Measurements from ENCODE around the gene CSTF3.
"Not testable (repeated sequence)": the region's sequence is repeated elsewhere in the genome, so short reads cannot be mapped to it uniquely, and the experiment has no call there.

The CSTF3 gene

DNA sequence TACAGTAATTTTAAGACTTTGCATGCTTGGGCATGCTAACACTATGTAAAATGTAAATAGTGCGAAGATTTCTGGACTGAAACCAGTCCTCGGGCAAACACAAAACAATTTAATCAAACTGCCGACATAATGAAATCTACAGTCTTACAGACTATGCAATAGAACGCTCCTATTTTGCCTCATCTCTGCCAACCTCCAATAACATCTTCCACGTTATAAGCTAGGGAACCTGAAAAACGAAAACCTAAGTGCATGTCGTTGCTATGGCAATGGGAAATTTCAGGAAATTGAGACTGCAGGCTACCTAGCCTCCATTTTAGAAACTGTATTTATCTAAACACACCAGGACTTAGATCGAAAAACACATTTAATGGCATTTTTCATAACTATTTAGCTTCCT is 1.1 kb downstream of the CSTF3 start:
- DNase-seq = no peak

DNA sequence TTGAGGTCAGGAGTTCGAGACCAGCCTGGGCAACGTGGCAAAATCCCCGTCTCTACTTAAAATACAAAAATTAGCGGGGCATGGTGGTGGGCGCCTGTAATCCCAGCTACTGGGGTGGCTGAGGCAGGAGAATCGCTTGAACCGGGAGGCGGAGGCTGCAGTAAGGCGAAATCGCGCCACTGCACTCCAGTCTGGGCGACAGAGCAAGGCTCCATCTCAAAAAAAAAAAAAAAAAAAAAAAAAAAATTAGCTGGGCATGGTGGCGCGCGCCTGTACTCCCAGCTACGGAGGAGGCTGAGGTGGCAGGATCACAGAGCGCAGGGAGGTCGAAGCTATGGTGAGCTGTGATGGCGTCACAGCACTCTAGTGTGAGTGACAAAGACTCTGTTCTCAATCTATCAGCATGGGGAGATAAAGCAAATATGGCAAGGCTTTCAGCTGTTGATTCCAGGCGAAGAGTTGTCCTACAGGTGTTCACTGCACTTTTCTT is 1.9 kb downstream of the CSTF3 start:
- DNase-seq = not testable (repeated sequence)

DNA sequence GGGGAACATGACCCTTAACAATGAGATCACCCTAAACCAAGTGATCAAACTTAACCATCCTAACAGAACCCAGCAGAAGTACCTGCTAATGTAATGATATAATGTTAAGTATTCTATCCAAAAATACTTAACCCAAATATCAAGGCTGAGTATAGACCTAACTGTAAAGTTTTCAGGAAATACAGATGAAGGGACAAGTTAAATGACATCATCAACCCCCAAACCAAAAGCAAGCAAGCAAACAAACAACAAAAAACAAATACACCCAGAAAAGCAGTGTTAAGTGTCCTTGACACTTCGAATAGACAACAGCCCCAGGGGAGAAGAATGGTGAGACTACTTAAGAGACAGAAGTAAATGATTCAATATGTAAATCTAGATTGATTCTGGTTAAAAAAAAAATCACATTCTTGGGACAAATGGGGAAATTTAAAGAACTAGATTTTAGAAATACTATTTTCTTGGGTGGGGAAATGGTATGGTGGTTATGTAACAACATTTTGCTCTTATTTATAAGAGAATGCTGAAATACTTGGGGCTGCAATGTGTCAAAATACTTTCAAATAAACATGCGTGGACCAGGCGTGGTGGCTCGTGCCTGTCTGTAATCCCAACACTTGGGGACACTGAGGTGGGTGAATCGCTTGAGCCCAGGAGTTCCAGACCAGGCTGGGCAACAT is 2.5 kb downstream of the CSTF3 start:
- no peak for DNase-seq

DNA sequence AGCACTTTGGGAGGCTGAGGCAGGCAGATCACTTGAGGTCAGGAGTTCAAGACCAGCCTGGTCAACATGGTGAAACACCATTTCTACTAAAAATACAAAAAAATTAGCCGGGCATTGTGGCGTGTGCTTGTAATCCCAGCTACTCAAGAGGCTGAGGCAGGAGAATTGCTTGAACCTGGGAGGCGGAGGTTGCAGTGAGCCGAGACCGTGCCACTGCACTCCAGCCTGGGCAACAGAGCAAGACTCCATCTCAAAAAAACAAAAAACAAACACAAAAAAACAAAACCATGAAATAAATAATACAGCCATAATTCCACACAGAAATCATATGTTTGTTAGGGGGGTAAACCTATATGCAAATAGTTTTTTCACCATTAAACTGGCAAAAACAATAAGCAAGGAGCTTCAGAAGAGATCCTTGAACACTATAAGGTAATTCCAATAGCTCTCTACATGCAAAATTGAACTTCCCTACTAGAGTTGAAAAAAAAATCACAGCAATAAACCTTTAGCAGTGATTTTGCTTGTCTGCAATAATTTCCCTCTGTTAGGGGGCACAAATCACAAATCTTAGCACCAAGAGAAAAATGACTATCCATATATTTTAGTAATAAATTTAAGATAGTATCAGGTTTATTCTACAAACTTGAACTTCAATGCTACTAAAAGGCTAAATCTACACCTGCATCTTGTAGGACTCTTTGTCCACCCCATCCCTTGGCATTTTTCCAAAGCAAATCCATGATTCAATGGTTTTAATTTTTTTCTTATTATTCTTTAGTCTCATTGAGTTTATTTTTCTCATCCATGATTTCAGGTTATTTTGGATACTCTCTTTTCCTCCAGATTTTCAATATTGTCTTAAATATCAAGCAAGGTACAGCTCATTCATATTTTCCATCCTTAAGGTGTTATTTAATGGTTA is 3.9 kb downstream of the CSTF3 start:
- no peak for DNase-seq

DNA sequence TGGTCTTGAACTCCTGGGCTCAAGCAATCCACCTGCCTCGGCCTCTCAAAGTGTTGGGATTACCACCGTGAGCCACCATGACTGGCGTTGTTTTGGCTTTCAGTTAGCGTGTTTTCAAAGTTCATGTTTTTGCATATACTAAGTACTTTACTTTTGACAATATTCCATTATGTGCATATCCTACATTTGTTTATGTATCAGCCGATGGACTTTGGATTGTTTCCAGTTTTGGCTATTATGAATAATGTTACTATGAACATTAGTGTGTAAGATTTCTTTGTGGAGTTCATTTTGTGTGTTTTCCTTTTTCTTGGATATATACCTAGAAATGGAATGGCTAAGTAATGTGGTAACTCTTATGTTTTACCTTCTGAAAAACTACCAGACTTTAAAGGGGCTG is 9.9 kb downstream of the CSTF3 start:
- no peak for DNase-seq

DNA sequence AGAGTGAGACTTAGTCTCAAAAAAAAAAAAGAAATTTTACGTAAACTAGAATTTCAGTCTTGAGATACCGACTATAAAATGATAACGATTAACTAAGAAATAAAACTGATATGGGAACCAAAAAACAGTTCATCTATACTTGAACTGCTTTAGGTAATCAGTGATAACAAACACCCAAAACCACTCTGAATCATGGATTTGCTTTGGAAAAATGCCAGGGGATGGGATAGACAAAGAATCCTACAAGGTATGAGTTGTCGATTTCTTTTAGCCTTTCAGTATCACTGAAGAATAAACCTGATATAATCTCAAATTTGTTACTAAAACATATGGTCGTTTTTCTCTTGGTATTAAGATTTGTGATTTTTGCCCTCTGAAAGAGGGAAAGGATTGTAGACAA is 13.7 kb downstream of the CSTF3 start:
- no peak for DNase-seq

DNA sequence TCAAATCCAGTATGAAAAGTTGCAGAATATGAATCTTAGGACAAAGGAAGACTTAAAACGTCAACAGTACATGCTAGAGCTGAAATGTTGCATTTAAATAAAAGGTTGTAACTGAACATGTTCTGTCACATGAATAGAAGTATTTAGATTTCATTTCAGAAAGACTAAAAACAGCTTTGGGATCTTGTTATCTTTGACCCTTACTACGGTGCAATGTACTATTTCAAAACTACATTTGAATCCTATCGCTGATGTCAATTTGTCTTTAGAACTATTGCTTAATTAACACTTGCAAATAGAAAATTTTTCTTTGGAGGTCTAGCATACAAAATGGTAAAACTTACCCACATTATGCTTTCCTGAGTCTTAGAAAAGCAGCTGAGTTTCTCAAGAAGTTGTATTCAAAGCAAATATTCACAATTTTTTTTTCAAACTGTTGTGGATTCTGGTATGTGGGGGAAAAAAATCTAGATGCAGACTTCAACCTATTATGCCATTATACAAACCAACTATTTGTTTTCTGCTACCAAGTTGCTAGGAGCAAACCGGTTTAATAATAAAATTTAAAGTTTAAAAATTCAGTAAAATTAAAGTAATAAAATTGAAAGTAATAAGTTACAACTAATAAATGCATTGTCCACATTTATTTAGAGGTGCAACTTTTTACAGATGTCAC is 25.4 kb downstream of the CSTF3 start:
- DNase-seq = no peak

DNA sequence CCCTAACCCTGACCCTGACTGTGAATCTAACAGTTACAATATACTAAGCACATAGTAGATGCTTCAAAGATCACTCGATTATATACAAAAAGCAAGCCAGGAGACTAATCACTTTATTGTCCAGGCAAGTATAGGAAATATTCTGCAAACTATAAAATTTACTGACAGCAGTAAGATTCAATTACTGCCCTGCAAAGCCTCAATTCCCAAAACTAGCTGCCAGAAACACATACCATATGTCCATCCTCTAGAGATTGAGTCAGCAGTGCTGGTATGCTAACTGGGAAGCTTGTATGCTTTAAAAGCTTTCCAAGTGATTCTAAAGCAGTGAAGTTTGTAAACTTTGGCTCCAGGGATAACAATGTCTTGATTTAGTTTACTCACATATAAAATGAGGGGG is 26.1 kb downstream of the CSTF3 start:
- no peak for DNase-seq

DNA sequence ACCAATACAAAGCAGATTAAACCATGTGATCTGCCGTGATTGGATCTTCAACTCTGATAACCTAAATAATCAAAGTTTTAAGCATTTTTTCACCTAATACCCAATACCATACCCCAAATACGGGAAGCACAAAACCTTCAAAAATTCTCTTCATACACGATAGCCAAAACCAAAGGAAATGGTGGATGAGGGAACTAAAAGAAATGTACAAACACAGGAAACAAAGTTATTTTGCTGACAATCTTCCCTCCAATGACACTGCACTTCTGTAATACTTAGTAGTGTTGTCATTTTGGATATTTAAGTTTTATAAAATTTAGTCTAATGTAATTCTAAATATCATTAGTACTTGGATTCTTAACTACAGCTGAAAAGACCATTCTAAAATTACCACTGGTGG is 27.0 kb downstream of the CSTF3 start:
- no peak for DNase-seq

DNA sequence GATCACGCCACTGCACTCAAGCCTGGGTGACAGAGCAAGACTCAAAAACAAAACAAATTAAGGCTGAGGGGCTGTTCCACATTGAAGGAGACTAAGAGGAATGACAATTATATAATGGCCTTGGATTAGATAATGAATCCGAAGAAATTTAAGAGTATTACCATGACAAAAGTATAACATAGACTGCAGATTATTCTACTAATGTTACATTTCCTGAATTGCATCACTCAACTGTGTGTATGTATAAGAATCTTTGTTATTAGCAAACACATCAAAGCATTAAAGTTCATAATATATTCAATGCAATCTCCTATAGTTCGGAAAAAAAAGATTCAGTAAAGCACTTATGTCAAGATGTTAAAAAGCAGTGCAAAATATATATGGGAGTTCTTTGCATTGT is 27.5 kb downstream of the CSTF3 start:
- no peak for DNase-seq

DNA sequence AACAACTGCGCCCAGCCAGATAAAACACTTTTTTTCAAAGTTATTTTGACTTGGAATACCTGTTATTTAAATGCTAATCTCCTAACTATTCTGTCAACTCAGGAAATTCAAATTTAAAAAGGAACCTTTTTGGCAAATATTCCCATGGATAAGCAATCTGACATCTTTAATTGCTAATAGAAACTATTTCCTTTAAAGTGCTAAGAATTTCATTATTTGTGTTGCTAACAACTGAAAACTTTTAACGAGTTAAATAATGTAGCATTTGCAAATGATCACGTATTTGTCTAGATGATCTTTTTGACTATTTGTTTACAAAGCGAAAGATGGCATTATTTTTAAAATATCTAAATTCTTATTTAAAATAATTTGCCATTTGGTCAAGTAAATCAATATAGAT is 28.8 kb downstream of the CSTF3 start:
- no peak for DNase-seq

DNA sequence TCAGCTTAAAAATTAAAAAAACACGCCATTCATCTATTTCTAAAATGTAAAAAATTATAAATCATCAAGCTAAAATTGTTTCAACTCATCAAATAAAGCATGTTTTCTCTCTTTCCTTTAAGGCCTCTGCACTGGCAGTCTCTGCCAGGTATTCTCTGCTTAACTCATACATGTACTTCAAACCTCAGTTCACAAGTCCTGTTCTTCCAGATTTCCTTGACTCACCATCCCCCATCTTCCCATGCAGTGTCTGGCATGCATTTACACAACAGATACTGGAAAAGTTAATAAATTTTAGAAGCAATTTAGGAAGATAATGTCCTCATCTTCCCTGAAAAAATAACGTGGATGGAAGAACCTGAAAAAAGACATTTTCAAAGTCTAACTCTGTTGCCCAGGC is 32.5 kb downstream of the CSTF3 start:
- no peak for DNase-seq

DNA sequence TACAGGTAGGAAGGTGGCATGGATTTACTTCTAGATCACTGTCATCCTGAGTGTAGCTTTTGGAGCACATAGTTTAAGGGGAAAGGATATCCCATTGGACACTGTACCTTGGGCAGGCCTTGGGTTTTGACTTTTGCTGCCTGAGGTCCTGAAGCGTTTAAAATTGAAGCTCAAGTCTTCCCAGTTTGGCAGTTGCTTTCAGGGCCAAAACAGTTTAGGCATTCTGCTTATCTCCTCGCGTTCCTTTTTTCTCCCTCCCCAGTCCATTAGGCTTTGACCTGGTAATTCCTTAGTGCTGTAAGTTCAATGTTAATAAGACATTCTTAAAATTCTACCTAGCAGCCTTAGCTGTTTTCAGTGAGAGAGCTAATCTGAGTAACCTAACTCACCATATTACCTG is 35.7 kb downstream of the CSTF3 start:
- no peak for DNase-seq

DNA sequence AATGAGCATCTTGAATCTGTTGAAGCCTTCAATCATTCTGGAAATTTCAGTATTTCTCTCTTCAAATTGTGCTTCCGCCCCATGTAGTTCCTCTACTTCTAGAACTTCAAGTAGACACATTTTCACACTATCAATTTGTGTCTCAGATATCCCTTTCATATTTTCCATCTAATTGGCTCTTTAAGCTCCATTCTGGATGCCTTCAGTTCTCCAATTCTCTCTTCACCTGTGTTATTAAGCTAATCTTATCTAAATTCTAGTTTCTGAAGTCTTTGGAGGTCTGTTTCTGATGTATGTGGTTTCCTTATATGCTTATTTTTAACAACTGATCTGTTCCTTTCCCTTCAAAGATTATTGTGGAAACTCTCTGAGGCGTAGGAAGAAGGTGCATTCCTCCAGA is 36.3 kb downstream of the CSTF3 start:
- DNase-seq = no peak

DNA sequence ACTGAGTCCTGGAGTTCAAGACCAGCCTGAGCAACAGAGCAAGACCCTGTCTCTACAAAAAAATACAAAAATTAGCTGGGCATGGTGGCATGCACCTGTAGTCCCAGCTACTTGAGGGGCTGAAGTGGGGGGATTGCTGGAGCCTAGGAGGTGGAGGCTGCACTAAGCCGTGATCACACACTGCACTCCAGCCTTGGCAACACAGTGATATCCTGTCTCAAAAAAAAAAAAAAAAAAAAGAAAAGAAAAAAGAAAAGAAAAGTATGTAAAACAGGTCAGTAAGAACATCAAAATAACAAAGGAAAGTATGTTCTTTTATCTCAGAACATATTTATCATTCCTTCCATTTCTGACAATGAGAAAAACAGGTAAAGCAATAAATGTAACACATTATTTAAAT is 38.6 kb downstream of the CSTF3 start:
- not testable (repeated sequence) for DNase-seq

DNA sequence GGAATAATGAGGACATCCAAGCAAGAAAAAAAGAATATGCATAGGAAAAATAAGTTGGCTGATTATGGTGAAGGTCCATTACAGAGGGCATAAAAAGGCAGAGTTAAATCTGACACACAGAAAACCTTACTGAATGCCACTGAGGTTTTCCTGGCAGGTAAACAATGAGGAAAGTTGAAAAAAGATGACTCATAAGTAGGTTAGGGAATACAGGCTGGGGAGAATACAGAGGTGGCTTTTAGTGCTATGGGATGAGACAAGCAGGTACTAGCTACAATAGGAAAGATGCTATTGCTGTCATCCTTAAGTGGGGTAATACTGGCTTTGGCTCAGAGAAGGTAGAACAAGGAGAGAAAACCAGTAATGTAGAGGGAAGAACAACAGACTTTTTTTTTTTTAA is 44.7 kb downstream of the CSTF3 start:
- no peak for DNase-seq

DNA sequence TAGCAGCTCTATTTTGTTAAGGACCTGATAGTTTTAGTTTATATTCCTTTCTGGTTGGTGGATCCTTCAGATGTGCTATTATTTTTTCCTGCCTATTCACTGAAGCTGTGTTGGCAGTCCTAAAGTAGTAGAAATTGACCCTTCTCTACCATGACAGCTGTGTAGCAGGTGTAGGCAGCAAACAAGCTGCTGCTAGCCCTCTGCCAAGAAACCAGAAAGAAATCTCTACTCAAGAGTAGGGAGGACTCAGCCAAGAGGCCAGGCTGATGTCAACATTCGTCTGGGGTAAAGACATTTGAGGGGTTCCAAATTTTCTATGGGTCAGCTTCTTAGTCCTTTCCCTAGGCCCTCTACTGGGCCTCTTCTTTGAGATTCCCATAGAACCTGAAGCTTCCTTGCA is 51.2 kb downstream of the CSTF3 start:
- peak; percentile 38 for DNase-seq

DNA sequence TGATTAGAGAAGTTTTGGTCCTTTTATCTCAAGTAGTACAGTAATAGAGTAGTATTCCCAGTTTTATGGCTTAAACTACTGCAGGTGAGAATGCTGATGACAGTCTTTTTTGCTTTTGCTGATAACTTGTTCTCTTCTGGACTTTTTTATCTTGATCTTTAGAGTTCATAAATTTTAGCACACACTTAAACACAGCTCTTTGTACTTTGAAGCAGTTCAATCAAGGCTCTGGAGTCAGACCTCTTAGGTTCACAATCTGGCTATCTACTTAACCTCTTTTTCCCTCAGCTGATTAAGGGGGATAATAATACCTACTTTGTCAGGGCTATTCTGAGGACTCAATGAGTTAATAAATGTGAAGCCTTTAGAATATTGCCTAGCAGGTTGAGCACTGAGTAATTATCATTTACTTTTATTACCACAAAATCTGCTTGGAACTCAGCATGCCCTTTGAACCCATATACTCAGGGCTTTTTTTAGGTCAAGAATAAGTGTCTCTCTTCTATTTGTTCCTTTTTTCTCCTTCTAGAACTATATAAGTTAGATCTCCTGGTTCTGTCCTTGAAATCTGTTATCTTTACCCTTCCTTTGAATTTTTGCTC is 51.9 kb downstream of the CSTF3 start:
- no peak for DNase-seq

DNA sequence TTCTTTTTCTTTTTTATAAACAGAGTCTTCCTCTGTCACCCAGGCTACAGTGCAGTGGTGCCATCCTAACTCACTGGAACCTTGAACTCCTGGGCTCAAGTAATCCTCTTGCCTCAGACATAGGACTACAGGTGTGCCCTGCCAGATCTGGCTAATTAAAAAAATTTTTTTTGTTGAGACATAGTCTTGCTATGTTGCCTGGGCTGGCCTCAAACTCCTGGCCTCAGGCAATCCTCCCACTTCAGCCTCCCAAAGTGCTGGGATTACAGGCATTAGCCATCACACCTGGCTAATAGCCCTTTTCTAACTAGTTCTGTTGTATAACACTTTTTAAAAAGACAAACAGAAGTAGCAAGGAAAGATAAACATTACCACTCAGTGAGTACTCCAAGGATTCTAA is 57.4 kb downstream of the CSTF3 start:
- DNase-seq = no peak

DNA sequence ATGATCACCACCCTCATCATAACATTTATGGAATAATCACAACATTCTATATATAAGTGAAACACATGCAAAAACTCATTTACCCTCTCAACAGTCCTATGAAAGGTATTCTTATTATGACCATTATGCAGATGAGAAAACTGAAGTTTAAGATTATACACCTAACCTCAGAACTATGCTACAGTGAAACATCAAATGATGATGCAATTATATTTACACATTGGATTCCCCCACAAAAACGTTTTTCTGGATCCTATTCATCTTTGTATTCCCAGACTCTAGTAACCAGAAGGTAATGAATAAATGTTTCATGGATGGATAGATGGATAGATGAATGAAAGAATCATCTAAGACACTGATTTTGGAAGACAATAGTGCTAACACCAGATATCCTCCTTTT is 67.1 kb downstream of the CSTF3 start:
- DNase-seq = no peak

DNA sequence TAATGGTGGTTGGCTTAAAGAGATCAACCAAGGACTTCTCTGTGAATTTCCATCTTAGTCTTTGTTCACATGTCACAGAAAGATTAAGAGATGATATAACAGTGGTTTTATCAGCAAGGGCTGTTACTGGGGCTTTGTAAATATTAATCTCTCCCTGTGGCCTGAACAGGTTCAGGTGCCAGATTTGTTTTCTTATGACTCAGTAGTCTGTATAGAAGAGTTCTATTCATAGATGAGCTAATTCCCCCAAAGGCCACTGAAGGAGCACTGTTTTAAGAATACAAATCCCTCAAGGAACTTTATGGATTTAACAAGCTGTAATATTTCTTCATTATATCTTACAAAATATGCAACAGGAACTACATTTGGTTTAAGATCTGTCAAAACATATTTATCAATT is 71.5 kb downstream of the CSTF3 start:
- no peak for DNase-seq

DNA sequence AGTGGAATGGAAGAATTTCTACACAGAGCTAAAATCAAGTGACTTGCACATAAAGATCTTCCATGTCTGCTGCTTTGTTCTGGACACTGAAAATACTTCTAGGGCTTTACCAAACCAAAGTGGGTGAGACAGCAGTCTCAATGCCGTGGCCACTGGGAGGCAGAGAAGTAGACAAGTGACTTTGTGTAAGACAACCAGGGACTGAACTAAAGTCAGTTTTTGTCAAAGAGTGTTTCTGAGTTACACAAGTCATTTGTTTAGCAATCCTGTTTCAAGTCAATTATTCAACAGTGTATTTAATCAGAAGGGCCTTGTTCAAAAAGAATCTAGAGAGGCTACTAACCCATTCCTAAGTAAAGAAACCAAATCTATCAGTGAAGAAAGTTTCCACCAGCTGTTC is 75.3 kb downstream of the CSTF3 start:
- DNase-seq = no peak

DNA sequence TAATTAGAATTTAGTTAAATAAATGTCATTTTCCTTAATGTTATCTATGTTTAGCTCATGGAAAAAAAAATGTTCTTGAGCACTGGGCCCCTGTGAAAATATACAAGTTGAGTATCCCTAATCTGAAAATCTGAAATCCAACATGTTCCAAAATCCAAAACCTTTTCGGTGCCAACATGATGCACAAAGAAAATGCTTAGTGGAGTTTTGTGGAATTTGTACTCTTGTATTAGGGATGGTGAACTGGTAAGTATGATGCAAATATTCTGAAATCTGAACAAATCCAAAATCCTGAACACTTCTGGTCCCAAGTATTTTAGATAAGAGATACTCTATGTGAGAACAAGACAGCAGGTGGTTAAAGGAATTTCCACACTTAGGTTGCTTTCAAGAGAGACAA is 77.4 kb downstream of the CSTF3 start:
- no peak for DNase-seq

Data from NCI-H446 treated with DMSO at 0.1 percent for 48 hours (cell line).